Measurements from ENCODE around the gene CDH8. TPM values are rescaled to one million over a fixed set of nuclear protein-coding genes. Genes with fewer than 3 reads are reported as not detected.

Gene CDH8
- total and polyA plus RNA-seq, 2 experiments from 2014 or later: 2.1 to 2.2 TPM

GRCh38 chr16:61681124-61681523 is 355.1 kb downstream of the CDH8 start:
- WGBS (ENCODE audit: low lambda C conversion rate, missing lambda C conversion rate): 71% methylated on average over 1 of the region's 1 CpG

DNA sequence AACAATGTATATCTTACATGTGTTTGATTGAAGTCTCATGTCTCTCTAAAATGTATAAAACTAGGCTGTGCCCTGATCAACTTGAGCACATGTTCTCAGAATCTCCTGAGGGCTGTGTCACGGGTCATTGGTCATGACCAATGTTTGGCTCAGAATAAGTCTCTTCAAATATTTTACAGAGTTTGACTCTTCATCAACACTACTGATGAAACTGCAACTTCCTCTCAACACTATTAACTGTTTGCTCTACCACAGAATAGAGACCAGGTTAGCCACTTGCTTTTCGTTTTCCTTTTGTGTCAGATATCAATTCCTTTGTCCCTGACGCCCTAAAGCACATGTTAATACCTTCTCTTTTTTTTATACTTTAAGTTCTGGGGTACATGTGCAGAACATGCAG is 358.1 kb downstream of the CDH8 start:
- Histone ChIP-seq H3K4me2 (no peak overlapping the region), H3K36me3 (replicated peaks; ENCODE audit: insufficient read depth, low read depth) (no peaks in the 10 kb centered on the region), H3K27ac (no peak overlapping the region), H3K79me2 (no peaks in the 10 kb centered on the region), H3K27me3 (no peaks in the 10 kb centered on the region), H3K4me3 (no peak overlapping the region), H3K9me2 (replicated peaks; ENCODE audit: insufficient read depth) (no peaks in the 10 kb centered on the region), H4K20me1 (ENCODE audit: insufficient read depth, poor library complexity, severe bottlenecking) (no peaks in the 10 kb centered on the region), H3K9me3 (ENCODE audit: low read depth) (no peaks in the 10 kb centered on the region), H2AFZ (no peak overlapping the region), H3K4me1 (ENCODE audit: insufficient read depth) (no peaks in the 10 kb centered on the region)
- TF ChIP-seq EZH2phosphoT487 (IDR thresholded peaks at IDR 0.05; ENCODE audit: low read depth, severe bottlenecking, unreplicated experiment): no peak
- TF ChIP-seq, protein P1, sequence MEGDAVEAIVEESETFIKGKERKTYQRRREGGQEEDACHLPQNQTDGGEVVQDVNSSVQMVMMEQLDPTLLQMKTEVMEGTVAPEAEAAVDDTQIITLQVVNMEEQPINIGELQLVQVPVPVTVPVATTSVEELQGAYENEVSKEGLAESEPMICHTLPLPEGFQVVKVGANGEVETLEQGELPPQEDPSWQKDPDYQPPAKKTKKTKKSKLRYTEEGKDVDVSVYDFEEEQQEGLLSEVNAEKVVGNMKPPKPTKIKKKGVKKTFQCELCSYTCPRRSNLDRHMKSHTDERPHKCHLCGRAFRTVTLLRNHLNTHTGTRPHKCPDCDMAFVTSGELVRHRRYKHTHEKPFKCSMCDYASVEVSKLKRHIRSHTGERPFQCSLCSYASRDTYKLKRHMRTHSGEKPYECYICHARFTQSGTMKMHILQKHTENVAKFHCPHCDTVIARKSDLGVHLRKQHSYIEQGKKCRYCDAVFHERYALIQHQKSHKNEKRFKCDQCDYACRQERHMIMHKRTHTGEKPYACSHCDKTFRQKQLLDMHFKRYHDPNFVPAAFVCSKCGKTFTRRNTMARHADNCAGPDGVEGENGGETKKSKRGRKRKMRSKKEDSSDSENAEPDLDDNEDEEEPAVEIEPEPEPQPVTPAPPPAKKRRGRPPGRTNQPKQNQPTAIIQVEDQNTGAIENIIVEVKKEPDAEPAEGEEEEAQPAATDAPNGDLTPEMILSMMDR (IDR thresholded peaks at IDR 0.05; ENCODE audit: poor library complexity): no peak
- TF ChIP-seq EZH2 (IDR thresholded peaks at IDR 0.05; ENCODE audit: borderline replicate concordance): no peak
- no peak for DNase-seq (ENCODE audit: low spot score)
- WGBS (ENCODE audit: low lambda C conversion rate, missing lambda C conversion rate): 86% methylated on average over 3 of the region's 3 CpGs

More at GRCh38 chr16:61681124-61681523, 355.1 kb downstream of the CDH8 start:
- H3K79me2 ChIP-seq: no peaks in the 10 kb centered on the region
- no peaks in the 10 kb centered on the region for H3K4me1 ChIP-seq (ENCODE audit: insufficient read depth)
- no peaks in the 10 kb centered on the region for H3K9me3 ChIP-seq (ENCODE audit: low read depth)
- H2AFZ ChIP-seq: no peak overlapping the region
- no peaks in the 10 kb centered on the region for H3K36me3 ChIP-seq (replicated peaks; ENCODE audit: insufficient read depth, low read depth)
- H3K4me3 ChIP-seq: no peak overlapping the region
- H3K27me3 ChIP-seq: no peaks in the 10 kb centered on the region
- no peak for DNase-seq (ENCODE audit: low spot score)
- TF ChIP-seq EZH2phosphoT487 (IDR thresholded peaks at IDR 0.05; ENCODE audit: low read depth, severe bottlenecking, unreplicated experiment) (no peak), EZH2 (IDR thresholded peaks at IDR 0.05; ENCODE audit: borderline replicate concordance) (no peak)
- TF ChIP-seq, protein P1 (IDR thresholded peaks at IDR 0.05; ENCODE audit: poor library complexity): no peak
- H3K4me2 ChIP-seq: no peak overlapping the region
- no peak overlapping the region for H3K27ac ChIP-seq
- H3K9me2 ChIP-seq (replicated peaks; ENCODE audit: insufficient read depth): no peaks in the 10 kb centered on the region
- H4K20me1 ChIP-seq (ENCODE audit: insufficient read depth, poor library complexity, severe bottlenecking): no peaks in the 10 kb centered on the region

DNA sequence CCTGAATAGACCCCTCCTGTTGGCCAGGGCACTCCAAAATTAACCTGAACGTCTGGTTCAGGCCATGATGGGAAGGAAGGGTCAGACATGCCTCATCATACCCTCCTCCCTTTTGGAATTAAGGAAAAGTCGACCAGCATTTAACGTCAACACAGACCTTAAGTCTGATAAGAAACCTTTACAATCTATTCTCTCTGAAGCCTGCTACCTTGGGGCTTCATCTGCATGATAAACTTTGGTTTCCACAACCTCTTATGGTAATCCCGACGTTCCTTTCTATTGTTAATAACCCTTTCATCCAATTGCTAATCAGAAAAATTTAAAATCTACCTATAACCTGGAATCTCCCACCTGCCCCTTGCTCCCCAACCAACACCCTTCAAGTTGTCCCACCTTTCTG is 358.5 kb downstream of the CDH8 start:
- Histone ChIP-seq H3K4me1 (ENCODE audit: insufficient read depth) (no peaks in the 10 kb centered on the region), H4K20me1 (ENCODE audit: insufficient read depth, poor library complexity, severe bottlenecking) (no peaks in the 10 kb centered on the region), H2AFZ (no peak overlapping the region), H3K4me3 (no peak overlapping the region), H3K9me2 (replicated peaks; ENCODE audit: insufficient read depth) (no peaks in the 10 kb centered on the region), H3K27ac (no peak overlapping the region), H3K9me3 (ENCODE audit: low read depth) (no peaks in the 10 kb centered on the region), H3K4me2 (no peak overlapping the region), H3K27me3 (no peaks in the 10 kb centered on the region), H3K36me3 (replicated peaks; ENCODE audit: insufficient read depth, low read depth) (no peaks in the 10 kb centered on the region), H3K79me2 (no peaks in the 10 kb centered on the region)
- DNase-seq (ENCODE audit: low spot score): no peak
- TF ChIP-seq, protein P1 (IDR thresholded peaks at IDR 0.05; ENCODE audit: poor library complexity): no peak
- TF ChIP-seq EZH2 (IDR thresholded peaks at IDR 0.05; ENCODE audit: borderline replicate concordance) (no peak), EZH2phosphoT487 (IDR thresholded peaks at IDR 0.05; ENCODE audit: low read depth, severe bottlenecking, unreplicated experiment) (no peak)
- 30% methylated on average over 5 of the region's 5 CpGs for WGBS (ENCODE audit: low lambda C conversion rate, missing lambda C conversion rate)

DNA sequence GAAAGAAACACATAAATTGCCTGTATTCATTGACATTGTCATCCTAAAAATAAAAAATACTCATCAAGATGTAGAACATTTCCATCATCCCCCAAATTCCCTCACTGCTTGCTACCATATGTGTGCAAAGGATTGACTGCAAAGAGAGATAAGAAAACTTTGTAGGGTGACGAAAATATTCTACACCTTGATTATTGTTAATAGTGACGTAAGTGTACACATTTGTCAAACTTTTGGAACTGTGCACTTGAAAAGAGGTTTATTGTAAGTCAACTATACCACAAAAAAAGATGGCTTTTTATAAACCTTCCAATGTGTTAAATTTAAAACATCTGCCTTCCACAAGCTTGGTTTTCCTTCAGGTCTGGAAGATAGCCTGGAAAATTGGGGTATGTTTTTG is 359.5 kb downstream of the CDH8 start:
- Histone ChIP-seq H3K27ac (no peak overlapping the region), H2AFZ (no peak overlapping the region), H3K4me3 (no peak overlapping the region), H3K36me3 (replicated peaks; ENCODE audit: insufficient read depth, low read depth) (no peaks in the 10 kb centered on the region), H3K4me2 (no peak overlapping the region), H3K4me1 (ENCODE audit: insufficient read depth) (no peaks in the 10 kb centered on the region), H3K27me3 (no peaks in the 10 kb centered on the region), H3K79me2 (no peaks in the 10 kb centered on the region), H3K9me3 (ENCODE audit: low read depth) (no peaks in the 10 kb centered on the region), H4K20me1 (ENCODE audit: insufficient read depth, poor library complexity, severe bottlenecking) (no peaks in the 10 kb centered on the region), H3K9me2 (replicated peaks; ENCODE audit: insufficient read depth) (no peaks in the 10 kb centered on the region)
- 89% methylated on average over 2 of the region's 2 CpGs for WGBS (ENCODE audit: low lambda C conversion rate, missing lambda C conversion rate)
- TF ChIP-seq EZH2 (IDR thresholded peaks at IDR 0.05; ENCODE audit: borderline replicate concordance) (no peak), EZH2phosphoT487 (IDR thresholded peaks at IDR 0.05; ENCODE audit: low read depth, severe bottlenecking, unreplicated experiment) (no peak)
- TF ChIP-seq, protein P1 (IDR thresholded peaks at IDR 0.05; ENCODE audit: poor library complexity): no peak
- DNase-seq (ENCODE audit: low spot score): no peak

Measured in hepatocyte (in vitro differentiated cells).